ENCODE data around the gene PLCB4.

PLCB4 gene

GRCh38 chr20:9131841-9132240 lies 63.0 kb downstream of the PLCB4 start:
- Histone ChIP-seq H3K9me3 (ENCODE audit: control insufficient read depth, insufficient read depth, low read depth, low read length) (no peaks in the 10 kb centered on the region), H3K4me1 (ENCODE audit: control insufficient read depth, insufficient read depth, low read length) (no peaks in the 10 kb centered on the region), H3K4me3 (ENCODE audit: low read depth, low read length) (no peak overlapping the region), H3K27ac (ENCODE audit: extremely low read depth, low read depth, low read length) (no peak overlapping the region), H3K36me3 (ENCODE audit: control insufficient read depth in 2 of 2, insufficient read depth in 1 of 2, low read length in 2 of 2) (no peaks in the 10 kb centered on the region)
- POLR2A ChIA-PET = no interaction called here
- CTCF ChIA-PET = no interaction called here
- TF ChIP-seq ZNF184 (tag by site-specific recombination; IDR thresholded peaks at IDR 0.05) (no peak), ZNF16 (tag by site-specific recombination; IDR thresholded peaks at IDR 0.05; ENCODE audit: low read depth) (no peak), ZNF157 (tag by site-specific recombination; IDR thresholded peaks at IDR 0.05) (no peak), ZNF433 (tag by site-specific recombination; IDR thresholded peaks at IDR 0.05; ENCODE audit: low read depth) (no peak), SETDB1 (IDR thresholded peaks at IDR 0.05; ENCODE audit: insufficient read length, low read length) (peak; percentile 43), ZNF658 (tag by site-specific recombination; IDR thresholded peaks at IDR 0.05) (no peak)

DNA sequence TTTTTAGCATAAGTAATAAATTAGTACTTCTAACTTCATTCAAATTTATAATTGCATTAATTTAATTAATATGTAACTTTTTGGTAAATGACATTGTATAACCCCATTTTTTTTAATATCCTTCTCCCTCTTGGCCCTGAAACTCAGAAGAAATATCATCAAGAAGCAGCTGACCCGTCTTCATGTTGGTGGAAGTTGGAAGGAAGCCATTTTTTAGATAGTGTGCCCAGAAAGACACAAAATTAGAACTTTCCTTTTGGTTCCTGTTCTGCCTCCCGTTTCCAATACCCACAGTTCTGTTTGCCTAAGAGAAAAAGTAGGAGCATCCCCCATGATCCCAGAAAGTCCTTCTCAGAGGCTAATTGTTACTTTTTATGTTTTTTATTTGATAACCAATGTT lies 65.5 kb downstream of the PLCB4 start:
- CTCF ChIA-PET = interaction anchor here (1.2 kb wide), 1 partner anchor 259 kb away, joined by 4 read pairs; no protein-coding TSS in a partner anchor

More for the DNA sequence above, 65.5 kb downstream of the PLCB4 start:
- H3K9me3 ChIP-seq (ENCODE audit: control insufficient read depth, insufficient read depth, low read depth, low read length) = no peaks in the 10 kb centered on the region
- POLR2A ChIA-PET = no interaction called here
- H3K27ac ChIP-seq (ENCODE audit: extremely low read depth, low read depth, low read length) = no peak overlapping the region
- TF ChIP-seq ZNF354C (tag by site-specific recombination; IDR thresholded peaks at IDR 0.05; ENCODE audit: borderline replicate concordance, low read depth) (no peak), ZNF37A (tag by site-specific recombination; IDR thresholded peaks at IDR 0.05) (no peak), ZNF239 (tag by site-specific recombination; IDR thresholded peaks at IDR 0.05) (no peak), ZFP37 (tag by site-specific recombination; IDR thresholded peaks at IDR 0.05) (no peak), PRDM10 (tag by site-specific recombination; IDR thresholded peaks at IDR 0.05) (no peak), PBX3 (CRISPR knock-in tag; IDR thresholded peaks at IDR 0.05) (no peak), ZNF292 (tag by site-specific recombination; IDR thresholded peaks at IDR 0.05; ENCODE audit: borderline replicate concordance, low read depth) (no peak)
- TF ChIP-seq, protein P1, sequence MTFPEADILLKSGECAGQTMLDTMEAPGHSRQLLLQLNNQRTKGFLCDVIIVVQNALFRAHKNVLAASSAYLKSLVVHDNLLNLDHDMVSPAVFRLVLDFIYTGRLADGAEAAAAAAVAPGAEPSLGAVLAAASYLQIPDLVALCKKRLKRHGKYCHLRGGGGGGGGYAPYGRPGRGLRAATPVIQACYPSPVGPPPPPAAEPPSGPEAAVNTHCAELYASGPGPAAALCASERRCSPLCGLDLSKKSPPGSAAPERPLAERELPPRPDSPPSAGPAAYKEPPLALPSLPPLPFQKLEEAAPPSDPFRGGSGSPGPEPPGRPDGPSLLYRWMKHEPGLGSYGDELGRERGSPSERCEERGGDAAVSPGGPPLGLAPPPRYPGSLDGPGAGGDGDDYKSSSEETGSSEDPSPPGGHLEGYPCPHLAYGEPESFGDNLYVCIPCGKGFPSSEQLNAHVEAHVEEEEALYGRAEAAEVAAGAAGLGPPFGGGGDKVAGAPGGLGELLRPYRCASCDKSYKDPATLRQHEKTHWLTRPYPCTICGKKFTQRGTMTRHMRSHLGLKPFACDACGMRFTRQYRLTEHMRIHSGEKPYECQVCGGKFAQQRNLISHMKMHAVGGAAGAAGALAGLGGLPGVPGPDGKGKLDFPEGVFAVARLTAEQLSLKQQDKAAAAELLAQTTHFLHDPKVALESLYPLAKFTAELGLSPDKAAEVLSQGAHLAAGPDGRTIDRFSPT (tag by site-specific recombination; IDR thresholded peaks at IDR 0.05) = no peak
- TF ChIP-seq, protein P2, sequence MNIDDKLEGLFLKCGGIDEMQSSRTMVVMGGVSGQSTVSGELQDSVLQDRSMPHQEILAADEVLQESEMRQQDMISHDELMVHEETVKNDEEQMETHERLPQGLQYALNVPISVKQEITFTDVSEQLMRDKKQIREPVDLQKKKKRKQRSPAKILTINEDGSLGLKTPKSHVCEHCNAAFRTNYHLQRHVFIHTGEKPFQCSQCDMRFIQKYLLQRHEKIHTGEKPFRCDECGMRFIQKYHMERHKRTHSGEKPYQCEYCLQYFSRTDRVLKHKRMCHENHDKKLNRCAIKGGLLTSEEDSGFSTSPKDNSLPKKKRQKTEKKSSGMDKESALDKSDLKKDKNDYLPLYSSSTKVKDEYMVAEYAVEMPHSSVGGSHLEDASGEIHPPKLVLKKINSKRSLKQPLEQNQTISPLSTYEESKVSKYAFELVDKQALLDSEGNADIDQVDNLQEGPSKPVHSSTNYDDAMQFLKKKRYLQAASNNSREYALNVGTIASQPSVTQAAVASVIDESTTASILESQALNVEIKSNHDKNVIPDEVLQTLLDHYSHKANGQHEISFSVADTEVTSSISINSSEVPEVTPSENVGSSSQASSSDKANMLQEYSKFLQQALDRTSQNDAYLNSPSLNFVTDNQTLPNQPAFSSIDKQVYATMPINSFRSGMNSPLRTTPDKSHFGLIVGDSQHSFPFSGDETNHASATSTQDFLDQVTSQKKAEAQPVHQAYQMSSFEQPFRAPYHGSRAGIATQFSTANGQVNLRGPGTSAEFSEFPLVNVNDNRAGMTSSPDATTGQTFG (tag by site-specific recombination; IDR thresholded peaks at IDR 0.05; ENCODE audit: borderline replicate concordance) = no peak
- no peaks in the 10 kb centered on the region for H3K36me3 ChIP-seq (ENCODE audit: control insufficient read depth in 2 of 2, insufficient read depth in 1 of 2, low read length in 2 of 2)
- H3K4me3 ChIP-seq (ENCODE audit: low read depth, low read length) = no peak overlapping the region
- H3K4me1 ChIP-seq (ENCODE audit: control insufficient read depth, insufficient read depth, low read length) = no peaks in the 10 kb centered on the region

Measured in HEK293 (cell line).